Panc1 (cell line): ENCODE results near the gene MDFI. TPM values are rescaled to one million over a fixed set of nuclear protein-coding genes. Genes with fewer than 3 reads are reported as not detected.

Experiments used
- ATAC-seq: fragments of 200-7000 bp; cut with Tn5 transposase; 2 replicates; pipeline ENCODE4 v1.9.1; 2020; ENCODE audit warnings: mild to moderate bottlenecking, moderate library complexity
- BruUV-seq: library from RNA; stranded (reverse); fragments of 400-500 nt; replicated peaks from 2 replicates; lab custom pipeline; 2021; lab: Mats Ljungman, UMichigan
- CTCF ChIA-PET: fragments of 300-600 bp; sonication (Branson Sonifier 250); formaldehyde crosslinking; loops from one replicate; lab custom pipeline; 2022; ENCODE audit warnings: antibody characterized with exemption; lab: Charles Lee
- POLR2A ChIA-PET: fragments of 300-600 bp; sonication (Branson Sonifier 250); formaldehyde crosslinking; loops from one replicate; lab custom pipeline; 2022; ENCODE audit warnings: antibody characterized with exemption; lab: Charles Lee
- DNase-seq: peaks from one replicate; pipeline ENCODE4 v3.0.0-alpha.2; 2010; ENCODE audit warnings: low read depth, low spot score
- H3K27ac ChIP-seq: 2 replicates; pipeline ENCODE4 v1.5.1; 2011; ENCODE audit warnings: mild to moderate bottlenecking, low read length, inconsistent platforms
- H3K27me3 ChIP-seq: fragments of 200-500 bp; sonication (Bioruptor generic); 2 replicates; pipeline ENCODE4 v1.6.0; 2014; ENCODE audit warnings: low read length, inconsistent platforms; ENCODE audit not compliant: control insufficient read depth, insufficient read depth
- H3K36me3 ChIP-seq: fragments of 200-500 bp; sonication (Bioruptor generic); 2 replicates; pipeline ENCODE4 v1.5.1; 2014; ENCODE audit warnings: inconsistent platforms, mild to moderate bottlenecking, low read length, moderate library complexity; ENCODE audit not compliant: control insufficient read depth, insufficient read depth
- H3K4me1 ChIP-seq: 2 replicates; pipeline ENCODE4 v1.5.1; 2011; ENCODE audit warnings: inconsistent platforms, mild to moderate bottlenecking, low read length, moderate library complexity; ENCODE audit not compliant: control insufficient read depth, insufficient read depth
- H3K4me3 ChIP-seq, 2 experiments: 2 replicates each; pipeline ENCODE4 v1.5.1; 2011 to 2012; ENCODE audit warnings: low read depth in 2 of 2, low read length in 2 of 2, mild to moderate bottlenecking in 2 of 2, inconsistent platforms in 1 of 2, moderate library complexity in 1 of 2
- H3K9me3 ChIP-seq: fragments of 200-500 bp; sonication (Bioruptor generic); 2 replicates; pipeline ENCODE4 v1.5.1; 2014; ENCODE audit warnings: low read depth, mild to moderate bottlenecking, inconsistent platforms, low read length, moderate library complexity; ENCODE audit not compliant: control insufficient read depth, insufficient read depth
- POLR2AphosphoS5 ChIP-seq: IDR thresholded peaks from 2 replicates; pipeline ENCODE4 v1.6.1; 2012; ENCODE audit warnings: mild to moderate bottlenecking, low read depth, low read length, moderate library complexity
- REST ChIP-seq, 2 experiments: IDR thresholded peaks; 2 replicates each; pipeline ENCODE4 v1.6.1; 2011 to 2012; ENCODE audit warnings: low read depth in 2 of 2, control low read depth in 1 of 2, low read length in 1 of 2, mild to moderate bottlenecking in 1 of 2, moderate library complexity in 1 of 2; ENCODE audit not compliant: insufficient read depth in 1 of 2
- SIN3A ChIP-seq: IDR thresholded peaks from 2 replicates; pipeline ENCODE4 v1.6.1; 2012; ENCODE audit warnings: low read depth, mild to moderate bottlenecking, low read length, moderate library complexity, borderline replicate concordance; ENCODE audit not compliant: insufficient read depth
- TCF7L2 ChIP-seq: IDR thresholded peaks from 2 replicates; pipeline ENCODE4 v1.6.1; 2011; ENCODE audit warnings: mild to moderate bottlenecking, low read depth, low read length, inconsistent platforms
- in situ Hi-C: cut with HindIII; loops from 2 replicates; pipeline ENCODE4 v1.10.0; 2016; ENCODE audit warnings: low sequenced_read_pairs, low pct_unique_long_range_greater_than_20kb
- intact Hi-C: fragments of 100-400 bp; cut with micrococcal nuclease; formaldehyde crosslinking; loops from one replicate; pipeline ENCODE4 v1.10.0; 2022; ENCODE audit not compliant: unreplicated experiment
- total RNA-seq: library from RNA; stranded (reverse); gene quantifications from one replicate; pipeline ENCODE4 v1.2.1, GENCODE V29; 2021; ENCODE audit not compliant: unreplicated experiment
- TF ChIP-seq, protein P1 (sequence below): fragments of 450-650 bp; IDR thresholded peaks from 2 replicates; pipeline ENCODE4 v1.5.1; 2017; ENCODE audit warnings: mild to moderate bottlenecking

Gene MDFI
- total RNA-seq, 1 experiment from 2014 or later, result 0.54 TPM

GRCh38 chr6:41641352-41641925, 3.2 kb downstream of the MDFI start:
- no peaks in the 10 kb centered on the region; the same call in none of the 2 replicates for H3K27me3 ChIP-seq

GRCh38 chr6:41642090-41642959, 4.1 kb downstream of the MDFI start:
- ATAC-seq (no peak), DNase-seq (no peak)
- intact Hi-C loops (no loop called here), in situ Hi-C loops (no loop called here)
- TF ChIP-seq SIN3A (no peak), TCF7L2 (no peak), POLR2AphosphoS5 (no peak), REST (IDR thresholded peaks at IDR 0.05; ENCODE audit: insufficient read depth in 1 of 2, low read depth in 2 of 2, low read length in 1 of 2) (no peak)
- TF ChIP-seq, protein P1, sequence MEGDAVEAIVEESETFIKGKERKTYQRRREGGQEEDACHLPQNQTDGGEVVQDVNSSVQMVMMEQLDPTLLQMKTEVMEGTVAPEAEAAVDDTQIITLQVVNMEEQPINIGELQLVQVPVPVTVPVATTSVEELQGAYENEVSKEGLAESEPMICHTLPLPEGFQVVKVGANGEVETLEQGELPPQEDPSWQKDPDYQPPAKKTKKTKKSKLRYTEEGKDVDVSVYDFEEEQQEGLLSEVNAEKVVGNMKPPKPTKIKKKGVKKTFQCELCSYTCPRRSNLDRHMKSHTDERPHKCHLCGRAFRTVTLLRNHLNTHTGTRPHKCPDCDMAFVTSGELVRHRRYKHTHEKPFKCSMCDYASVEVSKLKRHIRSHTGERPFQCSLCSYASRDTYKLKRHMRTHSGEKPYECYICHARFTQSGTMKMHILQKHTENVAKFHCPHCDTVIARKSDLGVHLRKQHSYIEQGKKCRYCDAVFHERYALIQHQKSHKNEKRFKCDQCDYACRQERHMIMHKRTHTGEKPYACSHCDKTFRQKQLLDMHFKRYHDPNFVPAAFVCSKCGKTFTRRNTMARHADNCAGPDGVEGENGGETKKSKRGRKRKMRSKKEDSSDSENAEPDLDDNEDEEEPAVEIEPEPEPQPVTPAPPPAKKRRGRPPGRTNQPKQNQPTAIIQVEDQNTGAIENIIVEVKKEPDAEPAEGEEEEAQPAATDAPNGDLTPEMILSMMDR, result no peak
- Histone ChIP-seq H3K27me3 (no peaks in the 10 kb centered on the region; the same call in 1 of the 2 replicates), H3K4me1 (peaks cover 3% of the 10 kb centered on the region; the same call in 1 of the 2 replicates), H3K9me3 (no peaks in the 10 kb centered on the region), H3K36me3 (peaks cover 3% of the 10 kb centered on the region; the same call in 1 of the 2 replicates), H3K4me3 (no peak overlapping the region), H3K27ac (no peak overlapping the region)
- CTCF ChIA-PET, result interaction anchor here (0.5 kb wide), 1 partner anchor 290 kb away, joined by 3 read pairs; no protein-coding TSS in a partner anchor
- BruUV-seq, result no TSS peak
- POLR2A ChIA-PET, result no interaction called here

More at GRCh38 chr6:41641352-41641925, 3.2 kb downstream of the MDFI start:
- intact Hi-C loops, result no loop called here
- no peak for DNase-seq
- TF ChIP-seq SIN3A (no peak), TCF7L2 (no peak), POLR2AphosphoS5 (no peak), REST (IDR thresholded peaks at IDR 0.05; ENCODE audit: insufficient read depth in 1 of 2, low read depth in 2 of 2, low read length in 1 of 2) (no peak)
- TF ChIP-seq, protein P1, result no peak
- peaks cover 3% of the 10 kb centered on the region; the same call in 1 of the 2 replicates for H3K36me3 ChIP-seq
- H3K9me3 ChIP-seq, result no peaks in the 10 kb centered on the region
- no peak overlapping the region for H3K4me3 ChIP-seq
- H3K4me1 ChIP-seq, result no peaks in the 10 kb centered on the region
- BruUV-seq, result no TSS peak
- ChIA-PET POLR2A (no interaction called here), CTCF (no interaction called here)
- in situ Hi-C loops, result no loop called here
- no peak for ATAC-seq
- H3K27ac ChIP-seq, result no peak overlapping the region
